ENCODE measurements around the gene TMEM117.
"Not testable (repeated sequence)": the region's sequence is repeated elsewhere in the genome, so short reads cannot be mapped to it uniquely, and the experiment has no call there.

TMEM117 gene

GRCh38 chr12:44118946-44119345, 283.1 kb downstream of the TMEM117 start:
- no peak for DNase-seq

GRCh38 chr12:44126806-44127205, 290.9 kb downstream of the TMEM117 start:
- no peak for DNase-seq

GRCh38 chr12:44127966-44128710, 292.3 kb downstream of the TMEM117 start:
- no peak for DNase-seq

- no peak for DNase-seq
Measured at GRCh38 chr12:44143175-44143574, 307.3 kb downstream of the TMEM117 start.

GRCh38 chr12:44148936-44149335, 313.1 kb downstream of the TMEM117 start:
- no peak for DNase-seq

- DNase-seq = no peak
Measured at GRCh38 chr12:44154128-44154527, 318.2 kb downstream of the TMEM117 start.

GRCh38 chr12:44155358-44155757, 319.5 kb downstream of the TMEM117 start:
- no peak for DNase-seq

GRCh38 chr12:44157359-44157758, 321.5 kb downstream of the TMEM117 start:
- no peak for DNase-seq

- no peak for DNase-seq
Measured at GRCh38 chr12:44158746-44159145, 322.9 kb downstream of the TMEM117 start.

- no peak for DNase-seq
Measured at GRCh38 chr12:44159216-44159615, 323.3 kb downstream of the TMEM117 start.

GRCh38 chr12:44159862-44160261, 324.0 kb downstream of the TMEM117 start:
- DNase-seq = no peak

GRCh38 chr12:44162961-44163360, 327.1 kb downstream of the TMEM117 start:
- DNase-seq = no peak

- no peak for DNase-seq
Measured at GRCh38 chr12:44174053-44174452, 338.2 kb downstream of the TMEM117 start.

- DNase-seq = no peak
Measured at GRCh38 chr12:44184499-44185206, 348.8 kb downstream of the TMEM117 start.

GRCh38 chr12:44193281-44193680, 357.4 kb downstream of the TMEM117 start:
- DNase-seq = no peak

GRCh38 chr12:44195719-44196118, 359.8 kb downstream of the TMEM117 start:
- DNase-seq = not testable (repeated sequence)

GRCh38 chr12:44206045-44206444, 370.2 kb downstream of the TMEM117 start:
- DNase-seq = no peak

- DNase-seq = no peak
Measured at GRCh38 chr12:44217146-44217883, 381.4 kb downstream of the TMEM117 start.

GRCh38 chr12:44223736-44224135, 387.9 kb downstream of the TMEM117 start:
- no peak for DNase-seq

GRCh38 chr12:44224399-44225148, 388.7 kb downstream of the TMEM117 start:
- DNase-seq = no peak

- no peak for DNase-seq
Measured at GRCh38 chr12:44225149-44225510, 389.2 kb downstream of the TMEM117 start.

GRCh38 chr12:44227616-44228015, 391.7 kb downstream of the TMEM117 start:
- DNase-seq = no peak

GRCh38 chr12:44229846-44230245, 394.0 kb downstream of the TMEM117 start:
- DNase-seq = no peak

All from activated T-cell treated with anti-CD3 and anti-CD28 coated beads for 4 hours (primary cell).